HepG2 (cell line): ENCODE results near the gene LCP2. TPM values are rescaled to one million over a fixed set of nuclear protein-coding genes. Genes with fewer than 3 reads are reported as not detected.

Experiments used
- ATAC-seq: fragments of 200-7000 bp; cut with Tn5 transposase; 3 replicates; pipeline ENCODE4 v1.9.1; 2020; ENCODE audit warnings: mild to moderate bottlenecking, moderate library complexity
- BruUV-seq: library from RNA; stranded (reverse); fragments of 400-500 nt; replicated peaks from 2 replicates; lab custom pipeline; 2021; lab: Mats Ljungman, UMichigan
- CTCF ChIA-PET: fragments of 300-600 bp; formaldehyde crosslinking; extraction: SDS; loops from one replicate; lab custom pipeline; 2021; ENCODE audit warnings: low total read pairs, inconsistent platforms, low intra/inter-chr PET ratio; lab: Yijun Ruan, JAX
- POLR2A ChIA-PET: fragments of 350-600 bp; sonication (Branson Sonifier 250); formaldehyde crosslinking; loops from one replicate; lab custom pipeline; 2020; ENCODE audit warnings: antibody characterized with exemption, inconsistent platforms; lab: Yijun Ruan, JAX
- DNase-seq: peaks from one replicate; pipeline ENCODE4 v3.0.0-alpha.2; 2015; ENCODE audit warnings: low spot score
- FAIRE-seq: peaks from 3 replicates; lab custom pipeline; 2011; peaks lifted over from hg19 to GRCh38; lab: Jason Lieb, UNC
- H2AFZ ChIP-seq: one replicate; pipeline ENCODE4 v1.6.1; 2011; ENCODE audit warnings: low read length, inconsistent platforms
- H3K27ac ChIP-seq: fragments of 300-600 bp; 3 replicates; pipeline ENCODE4 v1.8.0; 2011; ENCODE audit warnings: mixed run types, mild to moderate bottlenecking, mixed read lengths, low read length, inconsistent platforms; ENCODE audit not compliant: insufficient read depth; ENCODE audit errors: extremely low read length
- H3K27me3 ChIP-seq, 2 experiments: fragments of 200-600 bp in 1 of 2; 2 replicates in 1 of 2; 3 replicates in 1 of 2; pipeline versions ENCODE4 v1.6.0 to v1.8.0; 2011; ENCODE audit warnings: low read length in 2 of 2, mild to moderate bottlenecking in 2 of 2, moderate library complexity in 2 of 2, inconsistent platforms in 1 of 2; ENCODE audit not compliant: insufficient read depth in 2 of 2, control insufficient read depth in 1 of 2
- H3K36me3 ChIP-seq, 2 experiments: fragments of 200-600 bp in 1 of 2; replicated peaks in 1 of 2; 2 replicates in 1 of 2; 3 replicates in 1 of 2; pipeline versions ENCODE4 v1.5.1 to v1.8.0; 2011; ENCODE audit warnings: low read length in 2 of 2, inconsistent platforms in 1 of 2; ENCODE audit not compliant: insufficient read depth in 2 of 2, control insufficient read depth in 1 of 2
- H3K4me1 ChIP-seq: 2 replicates; pipeline ENCODE4 v1.5.1; 2012; ENCODE audit warnings: low read length, inconsistent platforms; ENCODE audit not compliant: insufficient read depth
- H3K4me2 ChIP-seq: 2 replicates; pipeline ENCODE4 v1.6.0; 2011; ENCODE audit warnings: low read depth, low read length, inconsistent platforms
- H3K4me3 ChIP-seq, 3 experiments: fragments of 200-600 bp in 1 of 3; sonication (generic), shearing (Covaris generic) in 1 of 3; replicated peaks in 1 of 3; 2 replicates each; pipeline ENCODE4 v1.5.1; 2011 to 2016; ENCODE audit warnings: low read length in 3 of 3, inconsistent platforms in 2 of 3, low read depth in 2 of 3, mild to moderate bottlenecking in 2 of 3, control low read depth in 1 of 3, mixed read lengths in 1 of 3; ENCODE audit not compliant: insufficient read depth in 1 of 3
- H3K79me2 ChIP-seq: one replicate; pipeline ENCODE4 v1.6.1; 2011; ENCODE audit warnings: low read length, inconsistent platforms; ENCODE audit not compliant: insufficient read depth
- H3K9ac ChIP-seq: 2 replicates; pipeline ENCODE4 v1.6.0; 2011; ENCODE audit warnings: mild to moderate bottlenecking, low read depth, low read length, inconsistent platforms; ENCODE audit not compliant: insufficient read depth
- H3K9me3 ChIP-seq: 2 replicates; pipeline ENCODE4 v1.5.1; 2012; ENCODE audit warnings: mild to moderate bottlenecking, low read length
- H4K20me1 ChIP-seq: 2 replicates; pipeline ENCODE4 v1.6.0; 2011; ENCODE audit warnings: inconsistent platforms, mild to moderate bottlenecking, low read length, moderate library complexity; ENCODE audit not compliant: insufficient read depth
- LCORL ChIP-seq, 2 experiments: fragments of 450-650 bp in 1 of 2; sonication (generic) in 1 of 2; formaldehyde crosslinking in 1 of 2; IDR thresholded peaks; 2 replicates each; pipeline versions ENCODE4 v1.5.0 to v1.6.1; 2017 to 2020; ENCODE audit warnings: antibody characterized with exemption in 1 of 2, missing genetic modification reagents in 1 of 2
- MTA3 ChIP-seq: sonication (generic); formaldehyde crosslinking; IDR thresholded peaks from 2 replicates; pipeline ENCODE4 v1.4.0; 2020; ENCODE audit warnings: missing genetic modification reagents
- RAD21 ChIP-seq: fragments of 450-650 bp; formaldehyde crosslinking; IDR thresholded peaks from 2 replicates; pipeline ENCODE4 v1.5.0; 2020; ENCODE audit warnings: mild to moderate bottlenecking
- SRSF1 ChIP-seq: fragments of 200-400 bp; formaldehyde crosslinking; optimal IDR thresholded peaks from 2 replicates; pipeline ENCODE3; 2017; ENCODE audit warnings: mild to moderate bottlenecking, low read depth, low read length, moderate library complexity
- ZFP82 ChIP-seq: sonication (generic); formaldehyde crosslinking; IDR thresholded peaks from 2 replicates; pipeline ENCODE4 v1.5.1; 2020; ENCODE audit warnings: mild to moderate bottlenecking, missing genetic modification reagents, borderline replicate concordance
- ZNF335 ChIP-seq: sonication (generic); formaldehyde crosslinking; IDR thresholded peaks from 2 replicates; pipeline ENCODE4 v1.4.0; 2020; ENCODE audit warnings: missing genetic modification reagents
- ZNF883 ChIP-seq: sonication (generic); formaldehyde crosslinking; IDR thresholded peaks from 2 replicates; pipeline ENCODE4 v1.5.1; 2020; ENCODE audit warnings: mild to moderate bottlenecking, missing genetic modification reagents; ENCODE audit errors: not compliant biosample characterization
- WGBS: methylation state at CpG from one replicate; pipeline ENCODE4 v1.1.6; 2017; ENCODE audit warnings: low lambda C conversion rate; 5-methylcytosine and 5-hydroxymethylcytosine counted together
- in situ Hi-C: cut with HindIII; loops from 2 replicates; pipeline ENCODE4 v1.10.0; 2017; ENCODE audit warnings: low pct_unique_long_range_greater_than_20kb; ENCODE audit not compliant: extremely low pct_ligation_motif_present
- intact Hi-C: fragments of 100-400 bp; cut with micrococcal nuclease; formaldehyde crosslinking; loops from one replicate; pipeline ENCODE4 v1.10.0; 2022; ENCODE audit not compliant: unreplicated experiment
- polyA plus RNA-seq, 8 experiments: library from polyadenylated mRNA; depleted of rRNA in 3 of 8; stranded (reverse) in 7 of 8; unstranded in 1 of 8; fragments of >200 nt; fragmentation: Illumina TruSeq in 4 of 8; extraction: Trizol in 4 of 8; gene quantifications; 2 replicates each; pipeline versions ENCODE4 v1.2.1 to v1.2.3, GENCODE V29; 2011 to 2016; ENCODE audit warnings: low read depth in 4 of 8, missing spikeins in 1 of 8, mixed read lengths in 1 of 8; ENCODE audit not compliant: insufficient read depth in 1 of 8
- total RNA-seq, 5 experiments: library from RNA; depleted of rRNA; stranded (reverse); fragments of >200 nt; fragmentation: Illumina TruSeq; extraction: Trizol; gene quantifications; 2 replicates each; pipeline ENCODE4 v1.2.3, GENCODE V29; 2016; ENCODE audit warnings: low read depth in 1 of 5
- TF ChIP-seq, protein P1 (sequence below): sonication (generic); formaldehyde crosslinking; IDR thresholded peaks from 2 replicates; pipeline ENCODE4 v1.5.0; 2020; ENCODE audit warnings: missing genetic modification reagents
- TF ChIP-seq, protein P2 (sequence below): sonication (generic); formaldehyde crosslinking; IDR thresholded peaks from 2 replicates; pipeline ENCODE4 v1.5.0; 2020; ENCODE audit warnings: missing genetic modification reagents, mild to moderate bottlenecking, borderline replicate concordance
- TF ChIP-seq, protein P3 (sequence below): sonication (generic); formaldehyde crosslinking; IDR thresholded peaks from 2 replicates; pipeline ENCODE4 v1.4.0; 2020; ENCODE audit warnings: low read depth, mild to moderate bottlenecking, missing genetic modification reagents
- TF ChIP-seq, protein P4 (sequence below): sonication (generic); formaldehyde crosslinking; IDR thresholded peaks from 2 replicates; pipeline ENCODE4 v1.4.0; 2020; ENCODE audit warnings: missing genetic modification reagents, borderline replicate concordance
- TF ChIP-seq, protein P5 (sequence below): sonication (generic); formaldehyde crosslinking; IDR thresholded peaks from 2 replicates; pipeline ENCODE4 v1.4.0; 2020; ENCODE audit warnings: missing genetic modification reagents
- TF ChIP-seq, protein P6 (sequence below): sonication (generic); formaldehyde crosslinking; IDR thresholded peaks from 2 replicates; pipeline ENCODE4 v1.4.0; 2020; ENCODE audit warnings: mild to moderate bottlenecking, missing genetic modification reagents, borderline replicate concordance

The LCP2 gene
- total and polyA plus RNA-seq, 2 of the 13 experiments (the other 11 are each of a cell fraction or from before 2014, with no cell fraction given): not detected

DNA sequence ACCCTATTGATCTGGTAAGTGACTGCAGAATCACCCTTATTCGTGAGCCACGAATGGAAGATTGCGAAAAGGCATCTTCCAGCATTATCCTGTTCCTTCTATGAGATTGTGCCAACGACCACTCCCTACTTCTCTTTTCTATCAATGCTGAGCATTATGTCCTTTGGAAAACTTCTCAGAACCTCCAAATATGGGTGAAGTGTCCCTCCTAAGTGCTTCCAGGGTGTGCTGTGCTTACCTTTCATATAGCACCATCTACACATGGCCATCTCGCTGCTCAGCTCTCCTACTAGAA, 14.7 kb upstream of the LCP2 start:
- no peaks in the 10 kb centered on the region for H3K36me3 ChIP-seq
- H2AFZ ChIP-seq: no peak overlapping the region
- ChIA-PET CTCF (no interaction called here), POLR2A (no interaction called here)
- no peak overlapping the region for H3K4me2 ChIP-seq
- H3K9ac ChIP-seq: no peak overlapping the region
- no peaks in the 10 kb centered on the region for H3K9me3 ChIP-seq
- no peaks in the 10 kb centered on the region for H3K4me1 ChIP-seq
- no peak overlapping the region for H3K4me3 ChIP-seq
- DNase-seq: no peak
- H4K20me1 ChIP-seq: no peaks in the 10 kb centered on the region
- FAIRE-seq: no peak
- 18% methylated on average over 5 of the region's 5 CpGs for WGBS
- in situ Hi-C loops (no loop called here), intact Hi-C loops (no loop called here)
- BruUV-seq: no TSS peak
- no peaks in the 10 kb centered on the region for H3K27me3 ChIP-seq
- no peak overlapping the region for H3K27ac ChIP-seq
- no peak for ATAC-seq
- H3K79me2 ChIP-seq: no peaks in the 10 kb centered on the region
- TF ChIP-seq MTA3 (no peak), SRSF1 (no peak), ZNF883 (CRISPR knock-in tag) (no peak), ZFP82 (CRISPR knock-in tag) (no peak), ZNF335 (CRISPR knock-in tag) (no peak), RAD21 (CRISPR knock-in tag) (no peak), LCORL (IDR thresholded peaks at IDR 0.05) (no peak), LCORL (CRISPR knock-in tag; IDR thresholded peaks at IDR 0.05) (no peak)
- TF ChIP-seq, protein P1, sequence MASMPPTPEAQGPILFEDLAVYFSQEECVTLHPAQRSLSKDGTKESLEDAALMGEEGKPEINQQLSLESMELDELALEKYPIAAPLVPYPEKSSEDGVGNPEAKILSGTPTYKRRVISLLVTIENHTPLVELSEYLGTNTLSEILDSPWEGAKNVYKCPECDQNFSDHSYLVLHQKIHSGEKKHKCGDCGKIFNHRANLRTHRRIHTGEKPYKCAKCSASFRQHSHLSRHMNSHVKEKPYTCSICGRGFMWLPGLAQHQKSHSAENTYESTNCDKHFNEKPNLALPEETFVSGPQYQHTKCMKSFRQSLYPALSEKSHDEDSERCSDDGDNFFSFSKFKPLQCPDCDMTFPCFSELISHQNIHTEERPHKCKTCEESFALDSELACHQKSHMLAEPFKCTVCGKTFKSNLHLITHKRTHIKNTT (CRISPR knock-in tag): no peak
- TF ChIP-seq, protein P2, sequence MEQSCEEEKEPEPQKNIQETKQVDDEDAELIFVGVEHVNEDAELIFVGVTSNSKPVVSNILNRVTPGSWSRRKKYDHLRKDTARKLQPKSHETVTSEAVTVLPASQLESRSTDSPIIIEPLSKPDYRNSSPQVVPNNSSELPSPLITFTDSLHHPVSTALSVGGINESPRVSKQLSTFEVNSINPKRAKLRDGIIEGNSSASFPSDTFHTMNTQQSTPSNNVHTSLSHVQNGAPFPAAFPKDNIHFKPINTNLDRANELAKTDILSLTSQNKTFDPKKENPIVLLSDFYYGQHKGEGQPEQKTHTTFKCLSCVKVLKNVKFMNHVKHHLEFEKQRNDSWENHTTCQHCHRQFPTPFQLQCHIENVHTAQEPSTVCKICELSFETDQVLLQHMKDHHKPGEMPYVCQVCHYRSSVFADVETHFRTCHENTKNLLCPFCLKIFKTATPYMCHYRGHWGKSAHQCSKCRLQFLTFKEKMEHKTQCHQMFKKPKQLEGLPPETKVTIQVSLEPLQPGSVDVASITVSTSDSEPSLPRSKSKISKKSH (CRISPR knock-in tag): no peak
- TF ChIP-seq, protein P3, sequence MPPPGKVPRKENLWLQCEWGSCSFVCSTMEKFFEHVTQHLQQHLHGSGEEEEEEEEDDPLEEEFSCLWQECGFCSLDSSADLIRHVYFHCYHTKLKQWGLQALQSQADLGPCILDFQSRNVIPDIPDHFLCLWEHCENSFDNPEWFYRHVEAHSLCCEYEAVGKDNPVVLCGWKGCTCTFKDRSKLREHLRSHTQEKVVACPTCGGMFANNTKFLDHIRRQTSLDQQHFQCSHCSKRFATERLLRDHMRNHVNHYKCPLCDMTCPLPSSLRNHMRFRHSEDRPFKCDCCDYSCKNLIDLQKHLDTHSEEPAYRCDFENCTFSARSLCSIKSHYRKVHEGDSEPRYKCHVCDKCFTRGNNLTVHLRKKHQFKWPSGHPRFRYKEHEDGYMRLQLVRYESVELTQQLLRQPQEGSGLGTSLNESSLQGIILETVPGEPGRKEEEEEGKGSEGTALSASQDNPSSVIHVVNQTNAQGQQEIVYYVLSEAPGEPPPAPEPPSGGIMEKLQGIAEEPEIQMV: no peak
- TF ChIP-seq, protein P4, sequence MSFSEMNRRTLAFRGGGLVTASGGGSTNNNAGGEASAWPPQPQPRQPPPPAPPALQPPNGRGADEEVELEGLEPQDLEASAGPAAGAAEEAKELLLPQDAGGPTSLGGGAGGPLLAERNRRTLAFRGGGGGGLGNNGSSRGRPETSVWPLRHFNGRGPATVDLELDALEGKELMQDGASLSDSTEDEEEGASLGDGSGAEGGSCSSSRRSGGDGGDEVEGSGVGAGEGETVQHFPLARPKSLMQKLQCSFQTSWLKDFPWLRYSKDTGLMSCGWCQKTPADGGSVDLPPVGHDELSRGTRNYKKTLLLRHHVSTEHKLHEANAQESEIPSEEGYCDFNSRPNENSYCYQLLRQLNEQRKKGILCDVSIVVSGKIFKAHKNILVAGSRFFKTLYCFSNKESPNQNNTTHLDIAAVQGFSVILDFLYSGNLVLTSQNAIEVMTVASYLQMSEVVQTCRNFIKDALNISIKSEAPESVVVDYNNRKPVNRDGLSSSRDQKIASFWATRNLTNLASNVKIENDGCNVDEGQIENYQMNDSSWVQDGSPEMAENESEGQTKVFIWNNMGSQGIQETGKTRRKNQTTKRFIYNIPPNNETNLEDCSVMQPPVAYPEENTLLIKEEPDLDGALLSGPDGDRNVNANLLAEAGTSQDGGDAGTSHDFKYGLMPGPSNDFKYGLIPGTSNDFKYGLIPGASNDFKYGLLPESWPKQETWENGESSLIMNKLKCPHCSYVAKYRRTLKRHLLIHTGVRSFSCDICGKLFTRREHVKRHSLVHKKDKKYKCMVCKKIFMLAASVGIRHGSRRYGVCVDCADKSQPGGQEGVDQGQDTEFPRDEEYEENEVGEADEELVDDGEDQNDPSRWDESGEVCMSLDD (CRISPR knock-in tag): no peak
- TF ChIP-seq, protein P5, sequence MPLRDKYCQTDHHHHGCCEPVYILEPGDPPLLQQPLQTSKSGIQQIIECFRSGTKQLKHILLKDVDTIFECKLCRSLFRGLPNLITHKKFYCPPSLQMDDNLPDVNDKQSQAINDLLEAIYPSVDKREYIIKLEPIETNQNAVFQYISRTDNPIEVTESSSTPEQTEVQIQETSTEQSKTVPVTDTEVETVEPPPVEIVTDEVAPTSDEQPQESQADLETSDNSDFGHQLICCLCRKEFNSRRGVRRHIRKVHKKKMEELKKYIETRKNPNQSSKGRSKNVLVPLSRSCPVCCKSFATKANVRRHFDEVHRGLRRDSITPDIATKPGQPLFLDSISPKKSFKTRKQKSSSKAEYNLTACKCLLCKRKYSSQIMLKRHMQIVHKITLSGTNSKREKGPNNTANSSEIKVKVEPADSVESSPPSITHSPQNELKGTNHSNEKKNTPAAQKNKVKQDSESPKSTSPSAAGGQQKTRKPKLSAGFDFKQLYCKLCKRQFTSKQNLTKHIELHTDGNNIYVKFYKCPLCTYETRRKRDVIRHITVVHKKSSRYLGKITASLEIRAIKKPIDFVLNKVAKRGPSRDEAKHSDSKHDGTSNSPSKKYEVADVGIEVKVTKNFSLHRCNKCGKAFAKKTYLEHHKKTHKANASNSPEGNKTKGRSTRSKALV (CRISPR knock-in tag): no peak
- TF ChIP-seq, protein P6, sequence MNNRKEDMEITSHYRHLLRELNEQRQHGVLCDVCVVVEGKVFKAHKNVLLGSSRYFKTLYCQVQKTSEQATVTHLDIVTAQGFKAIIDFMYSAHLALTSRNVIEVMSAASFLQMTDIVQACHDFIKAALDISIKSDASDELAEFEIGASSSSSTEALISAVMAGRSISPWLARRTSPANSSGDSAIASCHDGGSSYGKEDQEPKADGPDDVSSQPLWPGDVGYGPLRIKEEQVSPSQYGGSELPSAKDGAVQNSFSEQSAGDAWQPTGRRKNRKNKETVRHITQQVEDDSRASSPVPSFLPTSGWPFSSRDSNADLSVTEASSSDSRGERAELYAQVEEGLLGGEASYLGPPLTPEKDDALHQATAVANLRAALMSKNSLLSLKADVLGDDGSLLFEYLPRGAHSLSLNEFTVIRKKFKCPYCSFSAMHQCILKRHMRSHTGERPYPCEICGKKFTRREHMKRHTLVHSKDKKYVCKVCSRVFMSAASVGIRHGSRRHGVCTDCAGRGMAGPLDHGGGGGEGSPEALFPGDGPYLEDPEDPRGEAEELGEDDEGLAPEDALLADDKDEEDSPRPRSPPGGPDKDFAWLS (CRISPR knock-in tag): no peak
